GM18526 (cell line): ENCODE results near the gene SRR.

Experiments
- POLR2A ChIP-seq: IDR thresholded peaks from 3 replicates; pipeline ENCODE4 v1.6.1; 2011; ENCODE audit not compliant: insufficient read length; ENCODE audit errors: extremely low read depth

SRR gene

DNA sequence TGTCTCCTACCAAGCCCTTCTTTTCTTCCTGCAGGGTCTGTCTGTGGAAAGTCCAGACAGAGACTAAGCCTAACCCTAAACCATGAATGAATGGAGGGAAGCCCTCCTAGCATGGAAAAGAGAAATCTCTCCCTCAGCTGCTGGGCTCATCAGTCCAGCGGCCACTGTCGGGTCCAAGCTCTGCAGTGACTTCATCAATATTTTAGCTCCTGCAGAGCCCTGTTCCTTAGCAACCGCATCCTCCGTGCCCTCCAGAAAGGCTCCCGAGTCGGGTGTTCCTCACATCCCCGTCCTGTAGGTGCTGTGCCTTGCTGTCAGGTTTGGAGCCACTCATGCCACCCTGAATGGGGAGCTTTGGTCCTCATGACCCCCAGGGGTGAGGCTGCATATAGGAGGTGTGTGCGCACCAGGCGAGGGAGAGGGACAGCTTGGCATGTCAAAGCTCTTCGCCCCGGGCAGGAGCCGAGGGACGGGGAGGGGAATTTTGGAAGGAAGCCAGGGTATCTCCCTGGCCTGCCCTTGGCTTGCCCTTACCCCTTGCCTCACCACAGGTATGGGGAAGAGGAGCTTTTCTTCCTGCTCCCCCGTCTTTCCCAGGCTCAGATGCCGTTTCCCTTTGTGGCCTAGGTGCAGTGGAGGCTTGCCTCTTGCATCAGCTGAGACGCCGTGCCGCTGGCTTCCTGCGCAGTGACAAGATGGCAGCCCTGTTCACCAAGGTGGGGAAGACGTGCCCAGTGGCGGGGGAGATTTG is 57.4 kb downstream of the SRR start:
- no peak for TF ChIP-seq POLR2A

- no peak for TF ChIP-seq POLR2A
These were observed 58.3 kb downstream of the SRR start for GRCh38 chr17:2362016-2362415.

- no peak for TF ChIP-seq POLR2A
These were observed 58.7 kb downstream of the SRR start for GRCh38 chr17:2362416-2362815.

- no peak for TF ChIP-seq POLR2A
These were observed 59.1 kb downstream of the SRR start for GRCh38 chr17:2362881-2363280.

GRCh38 chr17:2363318-2363717 is 59.6 kb downstream of the SRR start:
- TF ChIP-seq POLR2A, result no peak

- no peak for TF ChIP-seq POLR2A
These were observed 60.4 kb downstream of the SRR start for GRCh38 chr17:2363851-2364762.

DNA sequence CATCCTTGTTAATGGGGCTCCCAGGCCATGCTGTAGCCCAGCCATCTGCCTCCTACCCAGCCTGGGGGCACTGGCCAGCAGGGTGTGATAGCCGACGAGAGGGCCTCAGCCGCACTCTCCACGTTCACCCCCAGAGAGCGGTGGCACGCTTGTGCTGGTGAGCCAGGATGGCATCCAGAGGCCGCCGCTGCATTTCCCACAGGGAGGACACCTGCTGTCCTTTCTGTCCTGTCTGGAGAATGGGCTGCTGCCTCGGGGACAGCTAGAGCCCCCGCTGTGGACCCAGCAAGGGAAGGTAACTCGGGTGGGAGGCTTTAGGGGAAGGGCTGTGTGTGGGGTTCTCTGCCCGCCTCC is 61.0 kb downstream of the SRR start:
- TF ChIP-seq POLR2A, result no peak

- TF ChIP-seq POLR2A, result no peak
These were observed 61.4 kb downstream of the SRR start for GRCh38 chr17:2365132-2365531.

GRCh38 chr17:2366747-2367494 is 63.2 kb downstream of the SRR start:
- no peak for TF ChIP-seq POLR2A

GRCh38 chr17:2368359-2368758 is 64.6 kb downstream of the SRR start:
- no peak for TF ChIP-seq POLR2A

DNA sequence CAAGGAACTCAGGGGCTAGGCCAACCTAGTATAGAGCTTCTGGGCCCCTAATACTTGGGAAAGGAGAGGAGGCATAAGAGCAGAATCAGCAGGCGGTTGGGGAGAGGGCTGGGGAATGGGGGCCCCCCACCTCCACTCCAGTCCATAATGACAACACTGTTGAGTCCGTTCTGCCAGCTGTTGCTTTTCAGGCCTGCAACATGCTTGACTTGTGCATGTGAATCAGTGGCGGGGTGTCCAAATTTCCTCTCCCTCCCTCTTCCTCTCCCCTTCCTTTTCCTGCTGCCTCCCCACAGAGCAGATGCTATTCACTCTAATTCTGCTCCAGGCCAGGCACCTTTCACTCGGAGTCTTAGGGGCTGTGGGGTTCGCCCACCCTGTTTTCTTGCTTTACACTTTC is 65.3 kb downstream of the SRR start:
- no peak for TF ChIP-seq POLR2A

DNA sequence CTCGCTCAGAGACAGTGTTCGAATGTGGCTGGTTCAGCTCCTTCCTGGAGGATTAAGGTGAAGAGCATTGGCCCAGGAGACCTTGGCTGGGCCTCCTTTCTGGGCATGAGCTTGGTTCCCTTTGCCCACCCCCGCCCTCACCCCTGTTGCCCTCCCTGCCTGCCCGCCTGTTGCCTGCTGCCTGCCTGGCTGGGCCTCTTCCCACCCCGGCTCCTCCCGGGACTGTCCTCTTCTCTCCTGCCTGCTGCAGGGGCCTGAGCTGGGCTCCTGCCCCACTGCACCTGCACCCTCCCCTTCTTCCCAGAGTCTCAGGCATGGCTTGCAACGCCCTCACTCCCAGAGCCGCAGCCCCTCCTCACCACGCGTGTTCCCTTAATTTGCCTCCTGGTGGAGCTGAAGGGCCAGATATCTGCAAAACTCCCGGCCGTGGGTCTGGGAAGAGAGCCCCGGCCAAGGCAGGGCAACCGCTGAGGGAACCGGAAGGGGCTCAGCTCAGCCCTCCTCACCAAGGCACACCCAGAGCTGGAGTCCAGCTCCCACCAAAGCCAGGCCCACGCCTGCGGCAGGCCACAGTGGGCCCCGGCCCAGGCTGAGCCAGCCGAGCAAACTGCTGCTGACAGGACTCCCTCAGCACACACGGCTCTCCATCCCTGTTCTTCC is 65.9 kb downstream of the SRR start:
- TF ChIP-seq POLR2A, result no peak

DNA sequence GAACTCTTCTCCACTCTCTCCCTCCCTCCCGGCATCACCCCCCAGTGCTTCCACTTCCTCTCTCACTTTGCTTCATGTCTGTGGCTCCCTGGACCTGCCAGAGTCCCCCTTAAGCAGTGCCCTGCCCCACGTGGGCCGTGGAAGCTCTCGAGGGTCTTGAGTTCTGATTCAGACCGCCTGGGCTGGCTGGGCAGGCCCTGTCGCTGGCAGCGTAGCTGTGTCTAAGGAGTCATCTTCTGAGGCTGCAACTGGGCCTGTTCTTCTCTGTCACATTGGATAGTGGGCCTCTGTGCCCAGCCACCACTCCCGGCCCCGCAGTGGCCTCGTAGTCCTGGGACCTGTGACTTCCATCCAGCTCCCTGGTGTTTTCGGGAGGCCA is 66.5 kb downstream of the SRR start:
- TF ChIP-seq POLR2A, result no peak

DNA sequence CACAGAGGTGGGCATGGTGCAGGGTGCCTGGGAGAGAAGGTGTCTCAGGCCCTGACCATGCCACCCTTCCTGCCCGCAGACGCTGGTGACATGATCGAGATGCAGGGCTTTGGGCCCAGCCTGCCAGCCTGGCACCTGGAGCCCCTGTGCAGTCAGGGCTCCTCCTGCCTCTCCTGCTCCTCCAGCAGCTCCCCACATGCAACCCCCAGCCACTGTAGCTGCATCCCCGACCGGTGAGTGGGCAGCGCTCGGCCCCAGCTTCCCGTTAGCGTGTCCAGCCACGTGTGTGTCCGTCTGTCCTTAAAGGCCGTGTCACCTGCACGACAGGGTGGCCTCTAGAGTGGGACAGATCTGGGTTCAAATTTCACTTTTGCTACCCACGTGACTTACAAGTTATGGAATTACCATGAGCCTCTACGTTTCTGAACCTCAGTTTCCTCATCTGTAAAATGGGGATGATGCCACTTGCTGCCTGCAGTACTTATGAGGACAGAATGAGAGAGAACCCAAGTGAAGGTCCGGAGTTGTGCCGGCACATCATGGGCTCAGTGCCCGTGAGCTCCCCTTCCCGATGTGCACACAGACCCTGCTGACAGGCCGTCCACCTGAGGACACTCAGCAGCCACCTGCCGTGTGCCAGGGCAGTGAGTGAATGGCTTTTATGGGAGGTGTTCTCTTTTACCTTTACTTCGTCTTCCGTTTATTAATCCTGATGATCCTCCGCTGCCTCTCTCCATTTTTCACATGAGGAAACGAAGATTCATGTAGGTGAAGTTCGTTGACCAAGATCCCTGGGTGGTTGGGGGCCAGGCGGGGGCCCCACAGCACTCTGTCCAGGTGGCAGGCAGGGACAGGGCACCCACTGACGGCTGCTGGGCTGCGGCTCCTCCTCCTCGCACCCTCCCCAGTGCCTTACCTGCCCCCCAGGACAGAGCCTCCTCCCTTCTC is 67.7 kb downstream of the SRR start:
- TF ChIP-seq POLR2A, result no peak
